Mucosa of descending colon (tissue), 3 donors: ENCODE results near the gene KRT34. TPM values are rescaled to one million over a fixed set of nuclear protein-coding genes. Genes with fewer than 3 reads are reported as not detected.
"Not testable (repeated sequence)": the region's sequence is repeated elsewhere in the genome, so short reads cannot be mapped to it uniquely, and the experiment has no call there.

Source experiments
- ATAC-seq: fragments of 200-7000 bp; cut with Tn5 transposase; one replicate; pipeline ENCODE4 v1.9.1; 2020; ENCODE audit warnings: mild to moderate bottlenecking, moderate library complexity
- DNase-seq, 3 donors: peaks; one replicate each; pipeline ENCODE4 v3.0.0-alpha.2; 2020
- H3K36me3 ChIP-seq: fragments of 200-600 bp; one replicate; pipeline ENCODE4 v1.8.0; 2021; ENCODE audit warnings: low read depth, mild to moderate bottlenecking
- H3K4me1 ChIP-seq: fragments of 200-600 bp; one replicate; pipeline ENCODE4 v1.8.0; 2021; ENCODE audit warnings: low read depth, mild to moderate bottlenecking
- H3K4me3 ChIP-seq: fragments of 200-600 bp; one replicate; pipeline ENCODE4 v1.8.0; 2021; ENCODE audit warnings: mild to moderate bottlenecking
- H3K9me3 ChIP-seq: fragments of 200-600 bp; one replicate; pipeline ENCODE4 v1.8.0; 2021; ENCODE audit warnings: mild to moderate bottlenecking
- intact Hi-C, 2 donors: fragments of 100-400 bp; cut with DNase I in 1 of 2; cut with micrococcal nuclease in 1 of 2; formaldehyde crosslinking; loops; one replicate each; pipeline versions ENCODE4 v1.11.0 to v1.11.1; 2022; cut with DNase I, micrococcal nuclease
- long read RNA-seq, 2 donors: library from polyadenylated mRNA; unstranded; transcript quantifications; one replicate each; pipeline ENCODE4 v2.0.0, GENCODE V29; 2019 to 2021
- total RNA-seq, 3 donors: library from RNA; stranded (reverse); fragmentation: NEBNext Ultra II Directional in 2 of 3; extraction: Animal tissue kit (Norgen Biotek cat#: 25700) in 2 of 3; gene quantifications; one replicate each; pipeline versions ENCODE4 v1.2.1 to v1.2.4, GENCODE V29; 2021 to 2023
- TF ChIP-seq, protein P1 (sequence below): fragments of 200-600 bp; IDR thresholded peaks from one replicate; pipeline ENCODE4 v1.8.0; 2022; ENCODE audit warnings: antibody characterized with exemption, mild to moderate bottlenecking
- donor health status: DM: no; HTN: no; CAD: no; lungs with moderate emphysema.
- donor health status: DM: no; HTN: no; CAD: no.
- donor health status: DM: no; HTN: yes; CAD: no.

The KRT34 gene
- not detected for total RNA-seq
- long read RNA-seq, donor 1: 0 reads
- long read RNA-seq, donor 2: 0 reads

- DNase-seq, H3K4me1 ChIP-seq, ATAC-seq, H3K4me3 ChIP-seq, H3K9me3 ChIP-seq, intact Hi-C loops, H3K36me3 ChIP-seq: not testable (repeated sequence)
Measured at GRCh38 chr17:41381943-41382342, at the start of gene KRT34. Gene KRT34, minus strand, starts transcription at chr17:41382306. Its CDS starts 60 bp downstream, at chr17:41382246.

- H3K9me3 ChIP-seq, H3K4me3 ChIP-seq, ATAC-seq, intact Hi-C loops, DNase-seq, H3K4me1 ChIP-seq, H3K36me3 ChIP-seq: not testable (repeated sequence)
Measured at GRCh38 chr17:41430376-41430775, 48.3 kb upstream of the KRT34 start.

DNA sequence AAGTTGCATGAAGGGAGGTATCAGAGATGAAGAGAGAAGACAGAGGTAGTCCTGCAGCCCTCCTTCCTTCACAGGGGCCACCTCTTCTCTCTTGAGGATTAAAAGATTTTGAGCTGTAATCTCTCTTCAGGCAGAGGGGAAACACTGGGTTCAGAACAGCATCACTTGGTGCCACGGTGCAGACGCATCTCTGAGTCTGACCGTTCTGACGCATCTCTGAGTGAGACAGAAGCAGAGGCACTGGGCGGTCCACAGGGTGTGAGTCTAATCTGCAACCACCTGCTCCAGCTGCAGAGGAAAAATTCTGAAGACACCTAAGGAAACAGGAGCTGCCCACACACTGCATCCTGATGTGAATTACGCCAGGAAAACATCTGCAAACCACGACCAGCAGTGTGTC is 47.6 kb upstream of the KRT34 start:
- H3K36me3 ChIP-seq: no peaks in the 10 kb centered on the region
- TF ChIP-seq, protein P1, sequence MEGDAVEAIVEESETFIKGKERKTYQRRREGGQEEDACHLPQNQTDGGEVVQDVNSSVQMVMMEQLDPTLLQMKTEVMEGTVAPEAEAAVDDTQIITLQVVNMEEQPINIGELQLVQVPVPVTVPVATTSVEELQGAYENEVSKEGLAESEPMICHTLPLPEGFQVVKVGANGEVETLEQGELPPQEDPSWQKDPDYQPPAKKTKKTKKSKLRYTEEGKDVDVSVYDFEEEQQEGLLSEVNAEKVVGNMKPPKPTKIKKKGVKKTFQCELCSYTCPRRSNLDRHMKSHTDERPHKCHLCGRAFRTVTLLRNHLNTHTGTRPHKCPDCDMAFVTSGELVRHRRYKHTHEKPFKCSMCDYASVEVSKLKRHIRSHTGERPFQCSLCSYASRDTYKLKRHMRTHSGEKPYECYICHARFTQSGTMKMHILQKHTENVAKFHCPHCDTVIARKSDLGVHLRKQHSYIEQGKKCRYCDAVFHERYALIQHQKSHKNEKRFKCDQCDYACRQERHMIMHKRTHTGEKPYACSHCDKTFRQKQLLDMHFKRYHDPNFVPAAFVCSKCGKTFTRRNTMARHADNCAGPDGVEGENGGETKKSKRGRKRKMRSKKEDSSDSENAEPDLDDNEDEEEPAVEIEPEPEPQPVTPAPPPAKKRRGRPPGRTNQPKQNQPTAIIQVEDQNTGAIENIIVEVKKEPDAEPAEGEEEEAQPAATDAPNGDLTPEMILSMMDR: no peak
- intact Hi-C loops: no loop called here
- no peak overlapping the region for H3K4me3 ChIP-seq
- no peaks in the 10 kb centered on the region for H3K4me1 ChIP-seq
- DNase-seq (no peak), ATAC-seq (no peak)
- no peaks in the 10 kb centered on the region for H3K9me3 ChIP-seq

DNA sequence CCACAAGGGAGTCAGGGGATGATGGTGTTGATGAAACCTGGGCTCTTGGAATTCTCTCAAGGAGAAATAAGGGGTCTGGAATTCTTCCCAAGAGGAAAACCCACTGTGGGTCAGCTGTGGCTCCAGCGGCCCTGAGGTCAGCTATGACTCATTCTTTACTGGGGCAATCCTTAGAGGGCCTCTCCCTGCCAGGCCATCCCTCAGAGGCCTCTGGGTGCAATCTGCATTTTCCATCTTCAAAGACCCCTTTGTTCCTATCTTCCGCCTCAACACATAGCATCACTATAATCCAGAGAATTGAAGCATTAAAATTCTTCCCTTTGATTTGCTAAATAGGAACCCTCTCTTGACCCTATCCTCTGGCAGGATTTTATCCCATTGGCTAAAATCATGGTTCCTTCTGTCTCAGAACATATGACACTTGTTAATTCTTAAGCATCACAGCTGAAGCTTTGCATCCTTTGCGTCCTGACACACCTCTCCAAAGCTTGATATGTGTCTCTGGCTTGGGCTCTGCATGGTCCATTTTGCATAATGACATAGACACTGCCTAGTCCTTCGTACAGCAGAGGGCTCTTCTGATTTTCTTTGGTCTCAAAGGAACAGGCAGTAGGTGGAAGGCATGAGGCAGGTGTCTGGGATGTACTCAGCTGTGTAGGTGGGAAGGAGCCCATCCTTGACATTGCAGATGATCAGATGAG is 46.6 kb upstream of the KRT34 start:
- ATAC-seq (no peak), DNase-seq (no peak)
- TF ChIP-seq, protein P1: no peak
- intact Hi-C loops: no loop called here
- no peak overlapping the region for H3K4me3 ChIP-seq
- H3K36me3 ChIP-seq: no peaks in the 10 kb centered on the region
- no peaks in the 10 kb centered on the region for H3K9me3 ChIP-seq
- H3K4me1 ChIP-seq: no peaks in the 10 kb centered on the region

- H3K4me1 ChIP-seq: no peaks in the 10 kb centered on the region
- DNase-seq: no peak
- no peak within 1 kb of the TSS for H3K4me3 ChIP-seq
- TF ChIP-seq, protein P1: no peak
- intact Hi-C loops: no loop called here
- ATAC-seq: no peak
- no peaks in the 10 kb centered on the region for H3K36me3 ChIP-seq
- no peaks in the 10 kb centered on the region for H3K9me3 ChIP-seq
Measured at GRCh38 chr17:41424111-41424635, 42.1 kb upstream of the KRT34 start, which contains the start of gene KRT37. Gene KRT37, minus strand, starts transcription at chr17:41424585. Its CDS starts 62 bp downstream, at chr17:41424523.

- intact Hi-C loops, H3K4me3 ChIP-seq, H3K4me1 ChIP-seq, H3K36me3 ChIP-seq, DNase-seq, ATAC-seq, H3K9me3 ChIP-seq: not testable (repeated sequence)
Measured at GRCh38 chr17:41422586-41422985, 40.5 kb upstream of the KRT34 start.

GRCh38 chr17:41421617-41422016 is 39.5 kb upstream of the KRT34 start:
- Histone ChIP-seq H3K4me3 (no peak overlapping the region), H3K4me1 (no peaks in the 10 kb centered on the region), H3K9me3 (no peaks in the 10 kb centered on the region), H3K36me3 (no peaks in the 10 kb centered on the region)
- intact Hi-C loops: no loop called here
- TF ChIP-seq, protein P1: no peak
- DNase-seq (no peak), ATAC-seq (no peak)
